ENCODE measurements around the gene GALNT9.

Gene GALNT9

DNA sequence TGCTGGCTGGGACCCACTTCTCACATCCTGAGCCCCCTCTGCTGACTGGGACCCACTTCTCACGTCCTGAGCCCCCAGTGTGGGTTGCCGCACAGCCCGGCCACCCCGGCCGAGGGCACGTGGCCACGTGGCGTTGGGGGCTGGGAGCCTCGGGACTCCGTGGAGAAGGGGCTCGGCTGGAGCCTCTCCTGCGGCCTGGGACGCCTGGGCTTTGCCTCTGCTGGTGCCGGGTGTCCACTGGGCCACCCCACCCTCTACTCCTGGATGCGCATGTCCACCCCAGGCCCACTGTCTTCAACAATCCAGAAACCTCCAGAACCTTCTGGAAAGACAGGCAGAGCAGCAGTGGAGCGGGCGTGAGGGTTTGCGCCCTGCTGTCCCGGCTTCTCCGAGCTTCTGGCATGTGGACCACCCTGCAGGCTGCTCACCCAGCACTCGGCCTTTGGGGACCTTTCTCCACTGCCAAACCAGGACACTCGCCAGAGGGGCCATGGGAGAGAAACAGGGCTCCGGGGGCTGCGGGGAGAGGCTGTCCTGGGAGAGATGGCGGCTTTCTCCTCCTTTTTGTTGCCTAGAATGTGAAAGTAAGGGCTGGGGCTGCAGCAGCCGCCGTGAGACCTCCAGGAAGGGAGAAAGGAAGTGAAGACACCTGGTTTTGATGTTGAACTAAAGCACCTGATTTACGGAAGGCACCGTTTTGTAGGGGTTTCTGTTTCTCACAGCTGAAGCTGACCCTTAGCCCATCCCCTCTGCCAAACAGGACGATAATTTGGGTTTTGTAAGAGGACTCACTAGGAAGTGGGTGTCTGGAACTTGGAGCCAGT, 155.2 kb downstream of the GALNT9 start:
- no peak for ATAC-seq
- TF ChIP-seq ZNF565 (CRISPR knock-in tag; conservative IDR thresholded peaks at IDR 0.05; ENCODE audit: low read depth) (no peak), TCF4 (CRISPR knock-in tag; IDR thresholded peaks at IDR 0.05; ENCODE audit: borderline replicate concordance) (no peak), ZNF70 (CRISPR knock-in tag; IDR thresholded peaks at IDR 0.05) (no peak), TSHZ2 (CRISPR knock-in tag; IDR thresholded peaks at IDR 0.05) (no peak), ARNTL (CRISPR knock-in tag; IDR thresholded peaks at IDR 0.05; ENCODE audit: borderline replicate concordance, low read depth) (no peak), ESRRG (CRISPR knock-in tag; IDR thresholded peaks at IDR 0.05) (no peak), GLIS3 (CRISPR knock-in tag; IDR thresholded peaks at IDR 0.05) (no peak), SNAI2 (CRISPR knock-in tag; IDR thresholded peaks at IDR 0.05) (no peak), POU6F1 (CRISPR knock-in tag; IDR thresholded peaks at IDR 0.05; ENCODE audit: borderline replicate concordance, low read depth) (no peak), OSR1 (CRISPR knock-in tag; IDR thresholded peaks at IDR 0.05) (no peak), ZFP30 (CRISPR knock-in tag; IDR thresholded peaks at IDR 0.05) (no peak), BACH2 (CRISPR knock-in tag; IDR thresholded peaks at IDR 0.05; ENCODE audit: borderline replicate concordance) (no peak), ISL1 (CRISPR knock-in tag; IDR thresholded peaks at IDR 0.05) (no peak), TOX (CRISPR knock-in tag; IDR thresholded peaks at IDR 0.05; ENCODE audit: borderline replicate concordance) (no peak), ZNF8 (CRISPR knock-in tag; IDR thresholded peaks at IDR 0.05) (no peak)
- TF ChIP-seq, protein P1, sequence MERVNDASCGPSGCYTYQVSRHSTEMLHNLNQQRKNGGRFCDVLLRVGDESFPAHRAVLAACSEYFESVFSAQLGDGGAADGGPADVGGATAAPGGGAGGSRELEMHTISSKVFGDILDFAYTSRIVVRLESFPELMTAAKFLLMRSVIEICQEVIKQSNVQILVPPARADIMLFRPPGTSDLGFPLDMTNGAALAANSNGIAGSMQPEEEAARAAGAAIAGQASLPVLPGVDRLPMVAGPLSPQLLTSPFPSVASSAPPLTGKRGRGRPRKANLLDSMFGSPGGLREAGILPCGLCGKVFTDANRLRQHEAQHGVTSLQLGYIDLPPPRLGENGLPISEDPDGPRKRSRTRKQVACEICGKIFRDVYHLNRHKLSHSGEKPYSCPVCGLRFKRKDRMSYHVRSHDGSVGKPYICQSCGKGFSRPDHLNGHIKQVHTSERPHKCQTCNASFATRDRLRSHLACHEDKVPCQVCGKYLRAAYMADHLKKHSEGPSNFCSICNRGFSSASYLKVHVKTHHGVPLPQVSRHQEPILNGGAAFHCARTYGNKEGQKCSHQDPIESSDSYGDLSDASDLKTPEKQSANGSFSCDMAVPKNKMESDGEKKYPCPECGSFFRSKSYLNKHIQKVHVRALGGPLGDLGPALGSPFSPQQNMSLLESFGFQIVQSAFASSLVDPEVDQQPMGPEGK (CRISPR knock-in tag; IDR thresholded peaks at IDR 0.05; ENCODE audit: borderline replicate concordance) = no peak
- TF ChIP-seq, protein P2, sequence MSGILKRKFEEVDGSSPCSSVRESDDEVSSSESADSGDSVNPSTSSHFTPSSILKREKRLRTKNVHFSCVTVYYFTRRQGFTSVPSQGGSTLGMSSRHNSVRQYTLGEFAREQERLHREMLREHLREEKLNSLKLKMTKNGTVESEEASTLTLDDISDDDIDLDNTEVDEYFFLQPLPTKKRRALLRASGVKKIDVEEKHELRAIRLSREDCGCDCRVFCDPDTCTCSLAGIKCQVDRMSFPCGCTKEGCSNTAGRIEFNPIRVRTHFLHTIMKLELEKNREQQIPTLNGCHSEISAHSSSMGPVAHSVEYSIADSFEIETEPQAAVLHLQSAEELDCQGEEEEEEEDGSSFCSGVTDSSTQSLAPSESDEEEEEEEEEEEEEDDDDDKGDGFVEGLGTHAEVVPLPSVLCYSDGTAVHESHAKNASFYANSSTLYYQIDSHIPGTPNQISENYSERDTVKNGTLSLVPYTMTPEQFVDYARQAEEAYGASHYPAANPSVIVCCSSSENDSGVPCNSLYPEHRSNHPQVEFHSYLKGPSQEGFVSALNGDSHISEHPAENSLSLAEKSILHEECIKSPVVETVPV (CRISPR knock-in tag; IDR thresholded peaks at IDR 0.05) = no peak

DNA sequence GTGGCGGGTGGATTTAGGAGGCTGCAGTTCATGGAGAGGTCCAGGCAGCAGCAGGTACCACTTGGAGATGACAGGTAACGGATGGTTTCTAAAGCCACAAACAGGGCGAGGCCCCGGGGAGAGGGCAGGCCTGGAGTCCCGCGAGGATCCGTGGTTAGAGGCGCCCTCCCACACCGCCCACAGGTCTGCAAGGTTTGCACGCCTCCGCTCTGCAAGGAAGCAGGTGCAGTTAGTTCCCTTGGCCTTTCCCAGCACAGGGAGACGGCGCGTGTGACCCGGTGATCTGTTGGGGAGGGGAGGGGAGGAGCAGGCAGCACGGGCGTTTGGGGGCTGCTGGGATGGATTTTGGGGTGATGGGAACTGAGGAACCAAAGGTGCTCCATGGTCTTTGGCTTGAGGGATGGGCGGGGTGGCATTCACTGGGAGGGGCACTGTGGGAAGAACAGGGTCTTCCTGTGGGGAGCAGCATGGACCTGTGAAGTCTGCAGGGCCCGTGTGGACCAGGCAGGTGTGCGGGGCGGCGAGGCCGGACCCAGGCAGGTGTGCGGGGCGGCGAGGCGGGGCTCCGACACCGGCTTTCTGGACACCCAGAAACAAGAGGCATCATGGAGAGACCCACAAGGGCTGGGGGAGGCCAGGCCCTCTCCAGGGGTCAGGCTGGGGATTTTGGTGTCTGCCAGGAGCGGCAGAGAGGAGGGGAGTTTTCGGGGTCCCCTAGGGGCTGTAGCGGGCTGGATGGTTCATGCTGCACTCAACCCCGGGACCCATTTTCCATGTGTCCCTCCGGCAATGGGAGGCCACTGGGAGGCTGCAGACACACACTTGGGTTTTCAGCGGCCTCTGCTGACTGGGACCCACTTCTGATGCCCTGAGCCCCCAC, 156.0 kb downstream of the GALNT9 start:
- no peak for ATAC-seq
- no peak for TF ChIP-seq ZFP3 (CRISPR knock-in tag; IDR thresholded peaks at IDR 0.05)
- no peak for TF ChIP-seq PPARA (CRISPR knock-in tag; IDR thresholded peaks at IDR 0.05; ENCODE audit: borderline replicate concordance)
- TF ChIP-seq, protein P1 (CRISPR knock-in tag; IDR thresholded peaks at IDR 0.05; ENCODE audit: borderline replicate concordance) = no peak
- TF ChIP-seq SNAI2 (CRISPR knock-in tag; IDR thresholded peaks at IDR 0.05) = no peak
